Endothelial cell of umbilical vein (primary cell): Measurements from ENCODE around the gene SLC34A2.

Experiments used
- EZH2 ChIP-seq: IDR thresholded peaks from 2 replicates; pipeline ENCODE4 v1.6.1; 2012; ENCODE audit warnings: borderline replicate concordance, low read depth, mild to moderate bottlenecking, moderate library complexity, low read length, inconsistent platforms; ENCODE audit not compliant: severe bottlenecking
- POLR2A ChIP-seq: IDR thresholded peaks from 2 replicates; pipeline ENCODE4 v1.6.1; 2012; ENCODE audit warnings: low read depth, mild to moderate bottlenecking, control low read depth, low read length
- POLR2AphosphoS5 ChIP-seq: IDR thresholded peaks from 2 replicates; pipeline ENCODE4 v1.6.1; 2012; ENCODE audit warnings: low read depth, mild to moderate bottlenecking, control low read depth, low read length, moderate library complexity; ENCODE audit not compliant: insufficient read depth
- TF ChIP-seq, protein P1 (sequence below), 2 donors: IDR thresholded peaks; 1 replicate in 1 of 2; 2 replicates in 1 of 2; pipeline ENCODE4 v1.5.1; 2011; ENCODE audit warnings: low read length in 2 of 2, mild to moderate bottlenecking in 2 of 2, moderate library complexity in 2 of 2, control low read depth in 1 of 2, inconsistent platforms in 1 of 2, low read depth in 1 of 2; ENCODE audit not compliant: insufficient read depth in 1 of 2; ENCODE audit errors: extremely low read depth in 1 of 2
- TF ChIP-seq, protein P2 (sequence below): IDR thresholded peaks from 2 replicates; pipeline ENCODE4 v1.6.1; 2011; ENCODE audit not compliant: insufficient read depth, insufficient read length

DNA sequence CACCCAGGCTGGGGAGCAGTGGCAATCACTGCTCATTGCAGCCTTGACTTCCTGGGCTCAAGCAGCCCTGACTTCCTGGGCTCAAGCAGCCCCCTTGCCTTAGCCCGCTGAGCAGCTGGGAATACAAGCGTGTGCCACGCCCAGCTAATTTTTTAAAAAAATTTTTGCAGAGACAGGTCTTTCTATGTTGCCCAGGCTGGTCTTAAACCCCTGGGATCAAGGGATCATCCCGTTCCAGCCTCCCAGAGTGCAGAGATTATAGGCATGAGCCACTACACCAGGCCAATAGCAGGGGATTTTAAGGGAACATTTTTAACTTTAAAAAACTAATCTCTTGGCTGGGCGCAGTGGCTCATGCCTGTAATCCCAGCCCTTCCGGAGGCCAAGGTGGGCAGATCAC lies 5.3 kb upstream of the SLC34A2 start:
- TF ChIP-seq, protein P1, sequence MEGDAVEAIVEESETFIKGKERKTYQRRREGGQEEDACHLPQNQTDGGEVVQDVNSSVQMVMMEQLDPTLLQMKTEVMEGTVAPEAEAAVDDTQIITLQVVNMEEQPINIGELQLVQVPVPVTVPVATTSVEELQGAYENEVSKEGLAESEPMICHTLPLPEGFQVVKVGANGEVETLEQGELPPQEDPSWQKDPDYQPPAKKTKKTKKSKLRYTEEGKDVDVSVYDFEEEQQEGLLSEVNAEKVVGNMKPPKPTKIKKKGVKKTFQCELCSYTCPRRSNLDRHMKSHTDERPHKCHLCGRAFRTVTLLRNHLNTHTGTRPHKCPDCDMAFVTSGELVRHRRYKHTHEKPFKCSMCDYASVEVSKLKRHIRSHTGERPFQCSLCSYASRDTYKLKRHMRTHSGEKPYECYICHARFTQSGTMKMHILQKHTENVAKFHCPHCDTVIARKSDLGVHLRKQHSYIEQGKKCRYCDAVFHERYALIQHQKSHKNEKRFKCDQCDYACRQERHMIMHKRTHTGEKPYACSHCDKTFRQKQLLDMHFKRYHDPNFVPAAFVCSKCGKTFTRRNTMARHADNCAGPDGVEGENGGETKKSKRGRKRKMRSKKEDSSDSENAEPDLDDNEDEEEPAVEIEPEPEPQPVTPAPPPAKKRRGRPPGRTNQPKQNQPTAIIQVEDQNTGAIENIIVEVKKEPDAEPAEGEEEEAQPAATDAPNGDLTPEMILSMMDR (IDR thresholded peaks at IDR 0.05; ENCODE audit: extremely low read depth in 1 of 2, insufficient read depth in 1 of 2, low read depth in 1 of 2, low read length in 2 of 2): no peak
- no peak for TF ChIP-seq POLR2A
- no peak for TF ChIP-seq POLR2AphosphoS5
- TF ChIP-seq, protein P2, sequence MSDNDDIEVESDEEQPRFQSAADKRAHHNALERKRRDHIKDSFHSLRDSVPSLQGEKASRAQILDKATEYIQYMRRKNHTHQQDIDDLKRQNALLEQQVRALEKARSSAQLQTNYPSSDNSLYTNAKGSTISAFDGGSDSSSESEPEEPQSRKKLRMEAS: no peak
- TF ChIP-seq EZH2: no peak
